ENCODE results near the gene TMPRSS2. TPM values are rescaled to one million over a fixed set of nuclear protein-coding genes. Genes with fewer than 3 reads are reported as not detected.

The TMPRSS2 gene
- total RNA-seq, 2 donors from 2014 or later = not detected

DNA sequence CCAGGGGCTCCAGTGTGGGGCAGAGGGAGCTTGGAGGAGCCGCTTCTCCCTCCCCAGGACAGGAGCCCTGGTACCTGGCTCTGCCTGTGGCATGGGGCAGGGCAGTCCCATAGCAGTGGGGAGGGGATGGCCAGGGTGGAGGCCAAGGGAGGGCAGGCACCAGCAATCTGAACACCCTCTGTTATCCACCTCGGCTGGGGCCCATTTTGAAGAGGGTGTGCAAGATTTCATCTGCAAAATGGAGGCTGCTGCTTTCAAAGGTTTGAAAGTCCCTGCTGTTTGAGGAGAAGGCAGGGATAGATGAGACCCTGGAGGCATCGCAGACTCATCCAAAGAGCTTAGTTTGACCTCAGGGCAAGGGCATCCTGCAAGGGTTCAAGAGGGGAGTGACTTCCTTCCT is 15.2 kb upstream of the TMPRSS2 start:
- no peaks in the 10 kb centered on the region for H3K36me3 Mint-ChIP-seq
- no peak for ATAC-seq

GRCh38 chr21:41521489-41522027 is 13.6 kb upstream of the TMPRSS2 start:
- no peak for ATAC-seq

More for the DNA sequence above, 15.2 kb upstream of the TMPRSS2 start:
- no peak for DNase-seq (ENCODE audit: low spot score)
- Mint-ChIP-seq H3K9me3 (no peaks in the 10 kb centered on the region), H3K4me3 (no peak overlapping the region), H3K27me3 (peaks cover 8 to 14% of the 10 kb centered on the region in 2 donors), H3K4me1 (ENCODE audit: low read depth in 2 of 2) (no peaks in the 10 kb centered on the region), H3K27ac (no peak overlapping the region)

DNA sequence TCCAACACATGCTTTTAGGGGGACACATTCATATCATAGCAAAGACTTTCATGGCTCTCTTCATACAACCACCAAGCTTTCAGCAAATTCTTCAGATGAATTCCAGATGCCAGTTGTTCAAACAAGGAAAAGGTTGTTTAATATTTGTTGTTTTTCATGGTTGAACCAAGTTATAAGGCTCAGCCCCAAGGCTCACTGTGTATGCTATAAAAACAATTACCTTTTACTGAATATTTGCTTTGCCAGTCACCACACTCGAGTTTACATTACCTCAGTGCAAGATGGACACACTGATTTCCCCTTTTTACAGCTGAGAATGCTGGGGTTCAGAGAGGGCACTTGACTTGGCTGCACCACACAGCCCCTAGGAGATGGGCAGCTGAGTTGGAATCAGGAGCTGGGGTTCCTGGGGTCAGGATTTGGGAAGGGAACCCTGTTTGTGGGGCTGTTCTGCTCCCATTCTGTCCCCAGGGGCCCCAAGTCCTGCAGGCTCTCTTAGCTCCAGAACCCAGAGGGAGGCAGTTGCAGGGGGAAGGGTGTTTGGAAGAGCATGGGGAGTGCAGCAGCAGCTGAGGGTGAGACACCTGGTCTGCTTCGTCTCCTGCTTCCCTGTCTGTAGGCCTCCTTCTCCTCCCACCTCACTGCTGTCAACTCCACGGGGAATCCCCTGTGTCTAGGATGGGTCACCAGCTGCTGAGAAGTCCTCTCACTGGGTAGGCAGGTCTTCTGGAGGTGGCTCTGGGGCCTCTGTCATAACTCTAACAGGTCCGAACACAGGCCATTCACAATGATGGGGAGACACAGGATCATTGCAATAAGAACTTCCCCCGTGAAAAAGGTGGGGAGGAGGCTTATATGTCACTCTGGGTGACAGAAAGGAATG is 12.8 kb upstream of the TMPRSS2 start:
- ATAC-seq (peak in 1 of 2 donors; percentile 52), DNase-seq (ENCODE audit: low spot score) (no peak)
- no peak overlapping the region for H3K27ac Mint-ChIP-seq
- H3K27me3 Mint-ChIP-seq = peaks cover 5 to 9% of the 10 kb centered on the region in 2 donors
- H3K9me3 Mint-ChIP-seq = no peaks in the 10 kb centered on the region
- H3K4me1 Mint-ChIP-seq (ENCODE audit: low read depth in 2 of 2) = no peaks in the 10 kb centered on the region
- H3K36me3 Mint-ChIP-seq = no peaks in the 10 kb centered on the region
- no peak overlapping the region for H3K4me3 Mint-ChIP-seq

More at GRCh38 chr21:41521489-41522027, 13.6 kb upstream of the TMPRSS2 start:
- H3K4me1 Mint-ChIP-seq (ENCODE audit: low read depth in 2 of 2) = no peaks in the 10 kb centered on the region
- H3K4me3 Mint-ChIP-seq = no peak overlapping the region
- DNase-seq (ENCODE audit: low spot score) = no peak
- H3K9me3 Mint-ChIP-seq = no peaks in the 10 kb centered on the region
- H3K36me3 Mint-ChIP-seq = no peaks in the 10 kb centered on the region
- H3K27me3 Mint-ChIP-seq = peaks cover 9 to 10% of the 10 kb centered on the region in 2 donors
- H3K27ac Mint-ChIP-seq = no peak overlapping the region

DNA sequence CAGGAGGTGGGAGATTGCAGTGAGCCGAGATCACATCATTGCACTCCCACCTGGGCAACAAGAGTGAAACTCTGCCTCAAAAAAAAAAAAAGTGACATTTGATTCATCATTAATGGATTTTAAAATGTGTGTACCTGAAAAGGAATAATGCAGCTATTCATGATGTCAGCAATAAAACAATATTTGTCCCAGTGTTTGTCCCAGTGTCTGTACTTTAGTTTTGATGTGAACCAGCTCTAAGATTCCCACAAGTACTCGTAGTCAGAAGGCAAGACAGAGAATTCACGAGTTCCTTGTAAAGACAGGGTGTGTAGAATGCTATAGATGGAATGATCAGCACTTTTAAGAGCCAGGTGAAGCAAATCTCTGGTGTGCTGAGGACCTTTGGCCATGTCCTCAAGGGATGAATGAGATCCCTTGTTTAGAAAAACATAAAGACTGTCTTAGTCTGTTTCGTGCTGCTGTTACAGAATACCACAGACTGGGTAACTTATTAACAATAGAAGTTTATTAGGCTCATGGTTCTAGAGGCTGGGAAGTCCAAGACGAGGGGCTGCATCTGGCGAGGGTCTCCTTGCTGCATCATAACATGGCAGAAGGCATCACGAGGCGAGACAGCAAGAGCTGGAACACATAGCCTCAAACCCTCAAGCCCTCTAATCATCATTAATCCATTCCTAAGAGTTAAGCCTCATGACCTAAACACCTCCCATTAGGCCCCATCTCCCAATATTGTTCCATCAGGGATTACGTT is 12.0 kb upstream of the TMPRSS2 start:
- no peak for ATAC-seq
- no peak overlapping the region for H3K27ac Mint-ChIP-seq
- H3K36me3 Mint-ChIP-seq = no peaks in the 10 kb centered on the region
- DNase-seq (ENCODE audit: low spot score) = no peak
- H3K27me3 Mint-ChIP-seq = peaks cover 5 to 9% of the 10 kb centered on the region in 2 donors
- H3K9me3 Mint-ChIP-seq = no peaks in the 10 kb centered on the region
- no peaks in the 10 kb centered on the region for H3K4me1 Mint-ChIP-seq (ENCODE audit: low read depth in 2 of 2)
- H3K4me3 Mint-ChIP-seq = no peak overlapping the region

GRCh38 chr21:41518757-41519156 is 10.8 kb upstream of the TMPRSS2 start:
- DNase-seq (ENCODE audit: low spot score) (no peak), ATAC-seq (no peak)
- H3K9me3 Mint-ChIP-seq = no peaks in the 10 kb centered on the region
- H3K4me3 Mint-ChIP-seq = no peak overlapping the region
- no peaks in the 10 kb centered on the region for H3K36me3 Mint-ChIP-seq
- peaks cover 5 to 9% of the 10 kb centered on the region in 2 donors for H3K27me3 Mint-ChIP-seq
- H3K27ac Mint-ChIP-seq = no peak overlapping the region
- no peaks in the 10 kb centered on the region for H3K4me1 Mint-ChIP-seq (ENCODE audit: low read depth in 2 of 2)

DNA sequence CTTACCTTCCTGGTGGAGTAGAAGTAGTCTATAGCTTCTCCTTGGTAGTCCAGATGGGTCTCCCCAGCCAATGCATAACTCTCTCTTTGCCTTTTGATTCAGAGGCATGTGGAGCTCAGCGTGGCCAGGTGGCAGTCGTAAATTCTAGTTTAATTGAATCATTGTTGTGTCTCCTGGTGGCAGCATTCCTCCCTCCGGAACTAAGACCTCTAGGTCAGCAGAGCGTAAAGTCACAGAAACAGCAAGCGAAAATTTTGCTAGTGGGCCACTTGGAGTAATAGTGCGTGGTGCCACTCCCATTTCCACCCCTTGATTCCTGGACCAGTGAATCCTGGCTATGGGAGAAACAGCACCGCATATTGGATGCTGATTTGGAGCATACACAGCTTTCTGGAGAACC is 3.9 kb upstream of the TMPRSS2 start:
- no peaks in the 10 kb centered on the region for H3K9me3 Mint-ChIP-seq
- ATAC-seq (no peak), DNase-seq (ENCODE audit: low spot score) (no peak)
- no peak overlapping the region for H3K4me3 Mint-ChIP-seq
- H3K27me3 Mint-ChIP-seq = peaks cover 7 to 22% of the 10 kb centered on the region in 2 donors
- H3K4me1 Mint-ChIP-seq (ENCODE audit: low read depth in 2 of 2) = no peaks in the 10 kb centered on the region
- H3K36me3 Mint-ChIP-seq = no peaks in the 10 kb centered on the region
- H3K27ac Mint-ChIP-seq = no peak overlapping the region

- H3K4me1 Mint-ChIP-seq (ENCODE audit: low read depth in 2 of 2) = no peaks in the 10 kb centered on the region
Observed at GRCh38 chr21:41510500-41510899, 2.5 kb upstream of the TMPRSS2 start.

GRCh38 chr21:41509733-41510132 is 1.8 kb upstream of the TMPRSS2 start:
- no peak overlapping the region for H3K4me3 Mint-ChIP-seq
- H3K36me3 Mint-ChIP-seq = no peaks in the 10 kb centered on the region
- no peak overlapping the region for H3K27ac Mint-ChIP-seq
- no peak for ATAC-seq
- peaks cover 12 to 14% of the 10 kb centered on the region in 2 donors for H3K27me3 Mint-ChIP-seq
- H3K9me3 Mint-ChIP-seq = no peaks in the 10 kb centered on the region
- H3K4me1 Mint-ChIP-seq (ENCODE audit: low read depth in 2 of 2) = no peaks in the 10 kb centered on the region
- no peak for DNase-seq (ENCODE audit: low spot score)

More at GRCh38 chr21:41510500-41510899, 2.5 kb upstream of the TMPRSS2 start:
- H3K9me3 Mint-ChIP-seq = no peaks in the 10 kb centered on the region
- DNase-seq (ENCODE audit: low spot score) = no peak
- no peaks in the 10 kb centered on the region for H3K36me3 Mint-ChIP-seq
- H3K27me3 Mint-ChIP-seq = peaks cover 11 to 13% of the 10 kb centered on the region in 2 donors
- H3K27ac Mint-ChIP-seq = no peak overlapping the region
- H3K4me3 Mint-ChIP-seq = no peak overlapping the region
- ATAC-seq = no peak

DNA sequence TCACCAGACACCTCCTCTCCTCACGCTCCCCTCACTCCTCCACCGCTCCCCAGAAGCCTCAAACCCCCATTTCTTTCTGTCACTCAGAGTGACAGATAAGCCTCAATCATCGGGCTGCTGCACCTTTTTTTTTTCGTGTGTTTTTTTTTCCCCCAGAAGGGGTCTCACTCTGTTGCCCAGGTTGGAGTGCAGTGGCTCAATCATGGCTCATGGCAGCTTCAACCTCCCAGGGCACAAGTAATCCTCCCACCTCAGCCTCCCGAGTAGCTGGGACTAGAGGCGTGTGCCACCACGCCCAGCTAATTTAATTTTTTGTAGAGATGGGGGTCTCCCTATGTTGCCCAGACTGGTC is 1.2 kb upstream of the TMPRSS2 start:
- DNase-seq (ENCODE audit: low spot score) (no peak), ATAC-seq (no peak)
- no peak overlapping the region for H3K4me3 Mint-ChIP-seq
- H3K27me3 Mint-ChIP-seq = peaks cover 18 to 20% of the 10 kb centered on the region in 2 donors
- no peaks in the 10 kb centered on the region for H3K36me3 Mint-ChIP-seq
- H3K27ac Mint-ChIP-seq = no peak overlapping the region
- no peaks in the 10 kb centered on the region for H3K4me1 Mint-ChIP-seq (ENCODE audit: low read depth in 2 of 2)
- no peaks in the 10 kb centered on the region for H3K9me3 Mint-ChIP-seq

GRCh38 chr21:41508415-41509144 is 622 bp upstream of the TMPRSS2 start:
- H3K4me1 Mint-ChIP-seq (ENCODE audit: low read depth in 2 of 2) = no peaks in the 10 kb centered on the region
- no peaks in the 10 kb centered on the region for H3K9me3 Mint-ChIP-seq
- H3K4me3 Mint-ChIP-seq = no peak overlapping the region
- DNase-seq (ENCODE audit: low spot score) = no peak
- no peak for ATAC-seq
- H3K36me3 Mint-ChIP-seq = no peaks in the 10 kb centered on the region
- H3K27ac Mint-ChIP-seq = no peak overlapping the region
- H3K27me3 Mint-ChIP-seq = peaks cover 19 to 22% of the 10 kb centered on the region in 2 donors

- DNase-seq (ENCODE audit: low spot score) = no peak
- H3K4me3 Mint-ChIP-seq = no peak overlapping the region
- peaks cover 25 to 35% of the 10 kb centered on the region in 2 donors for H3K27me3 Mint-ChIP-seq
- H3K27ac Mint-ChIP-seq = no peak overlapping the region
- no peaks in the 10 kb centered on the region for H3K36me3 Mint-ChIP-seq
- H3K4me1 Mint-ChIP-seq (ENCODE audit: low read depth in 2 of 2) = no peaks in the 10 kb centered on the region
- no peak for ATAC-seq
- H3K9me3 Mint-ChIP-seq = no peaks in the 10 kb centered on the region
Observed at GRCh38 chr21:41506611-41507520, 1.1 kb downstream of the TMPRSS2 start.

- Mint-ChIP-seq H3K27me3 (peaks cover 25 to 36% of the 10 kb centered on the region in 2 donors), H3K4me1 (ENCODE audit: low read depth in 2 of 2) (no peaks in the 10 kb centered on the region), H3K9me3 (no peaks in the 10 kb centered on the region), H3K4me3 (no peak overlapping the region), H3K36me3 (no peaks in the 10 kb centered on the region), H3K27ac (no peak overlapping the region)
- ATAC-seq (no peak), DNase-seq (ENCODE audit: low spot score) (no peak)
Observed at GRCh38 chr21:41506005-41506594, 1.9 kb downstream of the TMPRSS2 start.
